VCaP (cell line): ENCODE data around the gene NUP210L.
A peak's percentile ranks its signal among the peaks of the same experiment; 100 is the strongest.

Experiments used
- H3K27ac ChIP-seq: fragments of 450-650 bp; 2 replicates; pipeline ENCODE4 v1.5.1; 2017
- CTCF ChIP-seq: fragments of 450-650 bp; conservative IDR thresholded peaks from 2 replicates; pipeline ENCODE4 v1.5.1; 2017; ENCODE audit warnings: mild to moderate bottlenecking, moderate library complexity

Gene NUP210L

GRCh38 chr1:154167461-154167860 is 12.6 kb upstream of the NUP210L start:
- no peak for TF ChIP-seq CTCF
- H3K27ac ChIP-seq: no peak overlapping the region

- no peak for TF ChIP-seq CTCF
Observed at GRCh38 chr1:154166207-154166606, 11.3 kb upstream of the NUP210L start.

GRCh38 chr1:154159554-154159953 is 4.7 kb upstream of the NUP210L start:
- no peak for TF ChIP-seq CTCF
- no peak overlapping the region for H3K27ac ChIP-seq

More at GRCh38 chr1:154166207-154166606, 11.3 kb upstream of the NUP210L start:
- H3K27ac ChIP-seq: no peak overlapping the region

GRCh38 chr1:154158307-154159125 is 3.6 kb upstream of the NUP210L start:
- TF ChIP-seq CTCF: no peak
- H3K27ac ChIP-seq: no peak overlapping the region

GRCh38 chr1:154157520-154158306 is 2.8 kb upstream of the NUP210L start:
- 0 out of 2 replicates have a peak overlapping the region, but pooled peaks have one; percentile 70 for H3K27ac ChIP-seq
- no peak for TF ChIP-seq CTCF

GRCh38 chr1:154155251-154155650 is 378 bp upstream of the NUP210L start:
- H3K27ac ChIP-seq: peak overlapping the region; percentile 70
- TF ChIP-seq CTCF: no peak

- TF ChIP-seq CTCF: no peak
- H3K27ac ChIP-seq: peak overlapping the region; percentile 70
Observed at GRCh38 chr1:154154053-154154452, 820 bp downstream of the NUP210L start.
